MCF 10A (cell line): ENCODE data around the gene FMNL2. TPM values are rescaled to one million over a fixed set of nuclear protein-coding genes. Genes with fewer than 3 reads are reported as not detected.

ENCODE experiments used
- BruUV-seq: library from RNA; stranded (reverse); fragments of 400-500 nt; replicated peaks from 2 replicates; lab custom pipeline; 2021; lab: Mats Ljungman, UMichigan
- CTCF ChIA-PET: fragments of 300-600 bp; sonication (Branson Sonifier 250); formaldehyde crosslinking; extraction: SDS; loops from one replicate; lab custom pipeline; 2021; ENCODE audit warnings: antibody characterized with exemption, inconsistent platforms; lab: Yijun Ruan, JAX
- POLR2A ChIA-PET: fragments of 300-600, 350-650 bp; sonication (Branson Sonifier 250); formaldehyde crosslinking; extraction: SDS; loops from one replicate; lab custom pipeline; 2020; ENCODE audit warnings: antibody characterized with exemption, inconsistent platforms; lab: Yijun Ruan, JAX
- DNase-seq: peaks from one replicate; pipeline ENCODE4 v3.0.0-alpha.2; 2018; ENCODE audit not compliant: unreplicated experiment
- H3K27ac Mint-ChIP-seq: one replicate; pipeline ENCODE4 v1.8.0; 2022; ENCODE audit warnings: mild to moderate bottlenecking, low read depth, mixed read lengths; ENCODE audit not compliant: unreplicated experiment
- H3K27me3 Mint-ChIP-seq: one replicate; pipeline ENCODE4 v1.8.0; 2022; ENCODE audit warnings: mixed read lengths; ENCODE audit not compliant: insufficient read depth, unreplicated experiment
- H3K36me3 Mint-ChIP-seq: one replicate; pipeline ENCODE4 v1.8.0; 2022; ENCODE audit warnings: mild to moderate bottlenecking, moderate library complexity, mixed read lengths; ENCODE audit not compliant: insufficient read depth, unreplicated experiment
- H3K4me1 Mint-ChIP-seq: one replicate; pipeline ENCODE4 v1.8.0; 2022; ENCODE audit warnings: mixed read lengths; ENCODE audit not compliant: insufficient read depth, unreplicated experiment
- H3K4me3 Mint-ChIP-seq: one replicate; pipeline ENCODE4 v1.8.0; 2022; ENCODE audit warnings: mild to moderate bottlenecking, moderate library complexity, mixed read lengths; ENCODE audit not compliant: unreplicated experiment
- H3K9me3 Mint-ChIP-seq: one replicate; pipeline ENCODE4 v1.8.0; 2022; ENCODE audit warnings: mixed read lengths; ENCODE audit not compliant: unreplicated experiment
- CTCF ChIP-seq: fragments of 200-600 bp; IDR thresholded peaks from one replicate; pipeline ENCODE4 v1.8.0; 2022; ENCODE audit warnings: antibody characterized with exemption, mild to moderate bottlenecking; ENCODE audit not compliant: unreplicated experiment
- intact Hi-C: fragments of 100-400 bp; cut with micrococcal nuclease; formaldehyde crosslinking; loops from 2 replicates; pipeline ENCODE4 v1.14.1; 2022
- total RNA-seq: library from RNA; stranded (reverse); gene quantifications from 2 replicates; pipeline ENCODE4 v1.2.3, GENCODE V29; 2022

FMNL2 gene
- total RNA-seq, 1 experiment from 2014 or later: 76.5 TPM

GRCh38 chr2:152686321-152686720, 351.3 kb downstream of the FMNL2 start:
- intact Hi-C loops: no loop called here
- POLR2A ChIA-PET: interaction anchor here (1.6 kb wide), 1 partner anchor 30 kb away, joined by 8 read pairs; the partner anchor contains the start of gene PRPF40A
- H3K36me3 Mint-ChIP-seq: peaks cover 13% of the 10 kb centered on the region

GRCh38 chr2:152693033-152693432, 358.1 kb downstream of the FMNL2 start:
- no peak overlapping the region for H3K27ac Mint-ChIP-seq
- peaks cover 17% of the 10 kb centered on the region for H3K36me3 Mint-ChIP-seq
- CTCF ChIA-PET: no interaction called here
- no peak for TF ChIP-seq CTCF
- peaks cover 12% of the 10 kb centered on the region for H3K4me1 Mint-ChIP-seq
- no peak overlapping the region for H3K4me3 Mint-ChIP-seq
- no TSS peak for BruUV-seq
- POLR2A ChIA-PET: interaction anchor here (1.5 kb wide), 1 partner anchor 24 kb away, joined by 5 read pairs; the partner anchor contains the start of gene PRPF40A
- no peak for DNase-seq
- no peaks in the 10 kb centered on the region for H3K9me3 Mint-ChIP-seq
- no peaks in the 10 kb centered on the region for H3K27me3 Mint-ChIP-seq
- intact Hi-C loops: no loop called here

More at GRCh38 chr2:152686321-152686720, 351.3 kb downstream of the FMNL2 start:
- H3K4me1 Mint-ChIP-seq: peaks cover 13% of the 10 kb centered on the region
- no peak overlapping the region for H3K4me3 Mint-ChIP-seq
- BruUV-seq: no TSS peak
- TF ChIP-seq CTCF: no peak
- no peaks in the 10 kb centered on the region for H3K27me3 Mint-ChIP-seq
- CTCF ChIA-PET: interaction anchor here (0.7 kb wide), 2 partner anchors 51 to 87 kb away, joined by 3 read pairs; no protein-coding TSS in a partner anchor
- no peak for DNase-seq
- H3K9me3 Mint-ChIP-seq: no peaks in the 10 kb centered on the region
- no peak overlapping the region for H3K27ac Mint-ChIP-seq

- Mint-ChIP-seq H3K36me3 (peaks cover 12% of the 10 kb centered on the region), H3K4me1 (peaks cover 12% of the 10 kb centered on the region), H3K27me3 (no peaks in the 10 kb centered on the region), H3K27ac (peak overlapping the region; percentile 83), H3K4me3 (peak overlapping the region; percentile 61), H3K9me3 (no peaks in the 10 kb centered on the region)
- POLR2A ChIA-PET: interaction anchor here (1.5 kb wide), 1 partner anchor 23 kb away, joined by 5 read pairs; the partner anchor contains the start of gene PRPF40A
- CTCF ChIA-PET: interaction anchor here (0.9 kb wide), 1 partner anchor 21 kb away, joined by 3 read pairs; no protein-coding TSS in a partner anchor
- no TSS peak for BruUV-seq
- no peak for TF ChIP-seq CTCF
- intact Hi-C loops: no loop called here
- peak; percentile 17 for DNase-seq
Observed at GRCh38 chr2:152694161-152694661, 359.2 kb downstream of the FMNL2 start.

- no peak overlapping the region for H3K27ac Mint-ChIP-seq
- no peak for TF ChIP-seq CTCF
- CTCF ChIA-PET: interaction anchor here (0.5 to 1.4 kb wide), 5 partner anchors 20 to 1770 kb away, joined by 3 to 8 read pairs (median 3); partner anchors contain the start of gene PRPF40A
- peaks cover 11% of the 10 kb centered on the region for H3K36me3 Mint-ChIP-seq
- DNase-seq: no peak
- H3K9me3 Mint-ChIP-seq: no peaks in the 10 kb centered on the region
- no TSS peak for BruUV-seq
- peaks cover 12% of the 10 kb centered on the region for H3K4me1 Mint-ChIP-seq
- no peaks in the 10 kb centered on the region for H3K27me3 Mint-ChIP-seq
- intact Hi-C loops: no loop called here
- POLR2A ChIA-PET: interaction anchor here (1.3 to 3.0 kb wide), 2 partner anchors 12 to 22 kb away, joined by 3 to 15 read pairs; partner anchors contain the start of genes ARL6IP6 and PRPF40A
- no peak overlapping the region for H3K4me3 Mint-ChIP-seq
Observed at GRCh38 chr2:152695763-152696162, 360.8 kb downstream of the FMNL2 start.
